PC-3 (cell line): ENCODE results near the gene TRABD. TPM values are rescaled to one million over a fixed set of nuclear protein-coding genes. Genes with fewer than 3 reads are reported as not detected.

ENCODE experiments used
- ATAC-seq: fragments of 200-7000 bp; cut with Tn5 transposase; 2 replicates; pipeline ENCODE4 v1.9.1; 2020; ENCODE audit warnings: mild to moderate bottlenecking, moderate library complexity
- BruUV-seq: library from RNA; stranded (reverse); fragments of 400-500 nt; replicated peaks from 2 replicates; lab custom pipeline; 2021; lab: Mats Ljungman, UMichigan
- CTCF ChIA-PET: fragments of 300-600 bp; sonication (Branson Sonifier 250); formaldehyde crosslinking; loops from one replicate; lab custom pipeline; 2022; ENCODE audit warnings: antibody characterized with exemption; lab: Charles Lee
- POLR2A ChIA-PET: fragments of 300-600 bp; sonication (Branson Sonifier 250); formaldehyde crosslinking; loops from one replicate; lab custom pipeline; 2022; ENCODE audit warnings: antibody characterized with exemption; ENCODE audit not compliant: unreplicated experiment; lab: Charles Lee
- DNase-seq: peaks from one replicate; pipeline ENCODE4 v3.0.0-alpha.2; 2015
- H2AFZ ChIP-seq: fragments of 300-600 bp; sonication (generic); 2 replicates; pipeline ENCODE4 v1.6.0; 2016; ENCODE audit warnings: antibody characterized with exemption, low read length
- H3F3A ChIP-seq: fragments of 300-600 bp; sonication (generic); one replicate; pipeline ENCODE4 v1.6.0; 2017; ENCODE audit warnings: antibody characterized with exemption, low read length, control low read depth, mild to moderate bottlenecking; ENCODE audit not compliant: unreplicated experiment
- H3K27ac ChIP-seq: fragments of 300-600 bp; sonication (generic); 2 replicates; pipeline ENCODE4 v1.5.1; 2016; ENCODE audit warnings: mild to moderate bottlenecking, low read length
- H3K27me3 ChIP-seq: fragments of 300-600 bp; sonication (generic); 2 replicates; pipeline ENCODE4 v1.6.1; 2016; ENCODE audit warnings: low read length, mixed read lengths
- H3K36me3 ChIP-seq: fragments of 300-600 bp; sonication (generic); 2 replicates; pipeline ENCODE4 v1.6.1; 2016; ENCODE audit warnings: low read depth, mixed run types, low read length, mixed read lengths
- H3K4me1 ChIP-seq: fragments of 300-600 bp; sonication (generic); 2 replicates; pipeline ENCODE4 v1.5.1; 2016; ENCODE audit warnings: low read length; ENCODE audit not compliant: insufficient read depth
- H3K4me2 ChIP-seq: fragments of 300-600 bp; sonication (generic); 2 replicates; pipeline ENCODE4 v1.6.0; 2016; ENCODE audit warnings: low read length
- H3K4me3 ChIP-seq: fragments of 300-600 bp; sonication (generic); 2 replicates; pipeline ENCODE4 v1.5.1; 2016; ENCODE audit warnings: mild to moderate bottlenecking, low read length, mixed read lengths
- H3K79me2 ChIP-seq: fragments of 300-600 bp; sonication (generic); 2 replicates; pipeline ENCODE4 v1.6.1; 2017; ENCODE audit warnings: low read length, mixed read lengths
- H3K9ac ChIP-seq: fragments of 300-600 bp; sonication (generic); 2 replicates; pipeline ENCODE4 v1.6.0; 2016; ENCODE audit warnings: mild to moderate bottlenecking, low read length
- H3K9me2 ChIP-seq: fragments of 300-600 bp; sonication (generic); replicated peaks from 2 replicates; pipeline ENCODE4 v1.6.1; 2016; ENCODE audit warnings: mixed run types, low read length, mixed read lengths
- H3K9me3 ChIP-seq: fragments of 300-600 bp; sonication (generic); 2 replicates; pipeline ENCODE4 v1.6.1; 2016; ENCODE audit warnings: low read length, mixed read lengths
- H4K20me1 ChIP-seq: fragments of 300-600 bp; sonication (generic); 2 replicates; pipeline ENCODE4 v1.6.1; 2016; ENCODE audit warnings: low read length, mixed read lengths
- EZH2 ChIP-seq: fragments of 300-600 bp; sonication (generic); IDR thresholded peaks from one replicate; pipeline ENCODE4 v1.6.1; 2017; ENCODE audit warnings: antibody characterized with exemption, mild to moderate bottlenecking, low read length; ENCODE audit not compliant: unreplicated experiment
- EZH2phosphoT487 ChIP-seq: fragments of 300-600 bp; sonication (generic); IDR thresholded peaks from 2 replicates; pipeline ENCODE4 v1.6.1; 2018; ENCODE audit warnings: mild to moderate bottlenecking, antibody characterized with exemption, low read length, borderline replicate concordance
- intact Hi-C: fragments of 100-400 bp; cut with micrococcal nuclease; formaldehyde crosslinking; loops from 2 replicates; pipeline ENCODE4 v1.9.0; 2023
- total RNA-seq: library from RNA; depleted of rRNA; stranded (reverse); fragments of >200 nt; gene quantifications from 2 replicates; pipeline ENCODE4 v1.2.3, GENCODE V29; 2014
- TF ChIP-seq, protein P1 (sequence below): fragments of 300-600 bp; sonication (generic); conservative IDR thresholded peaks from 2 replicates; pipeline ENCODE4 v1.5.1; 2017; ENCODE audit warnings: antibody characterized with exemption, low read depth, mild to moderate bottlenecking, low read length

TRABD gene
- total RNA-seq, 1 experiment from 2014 or later, result 53.4 TPM

DNA sequence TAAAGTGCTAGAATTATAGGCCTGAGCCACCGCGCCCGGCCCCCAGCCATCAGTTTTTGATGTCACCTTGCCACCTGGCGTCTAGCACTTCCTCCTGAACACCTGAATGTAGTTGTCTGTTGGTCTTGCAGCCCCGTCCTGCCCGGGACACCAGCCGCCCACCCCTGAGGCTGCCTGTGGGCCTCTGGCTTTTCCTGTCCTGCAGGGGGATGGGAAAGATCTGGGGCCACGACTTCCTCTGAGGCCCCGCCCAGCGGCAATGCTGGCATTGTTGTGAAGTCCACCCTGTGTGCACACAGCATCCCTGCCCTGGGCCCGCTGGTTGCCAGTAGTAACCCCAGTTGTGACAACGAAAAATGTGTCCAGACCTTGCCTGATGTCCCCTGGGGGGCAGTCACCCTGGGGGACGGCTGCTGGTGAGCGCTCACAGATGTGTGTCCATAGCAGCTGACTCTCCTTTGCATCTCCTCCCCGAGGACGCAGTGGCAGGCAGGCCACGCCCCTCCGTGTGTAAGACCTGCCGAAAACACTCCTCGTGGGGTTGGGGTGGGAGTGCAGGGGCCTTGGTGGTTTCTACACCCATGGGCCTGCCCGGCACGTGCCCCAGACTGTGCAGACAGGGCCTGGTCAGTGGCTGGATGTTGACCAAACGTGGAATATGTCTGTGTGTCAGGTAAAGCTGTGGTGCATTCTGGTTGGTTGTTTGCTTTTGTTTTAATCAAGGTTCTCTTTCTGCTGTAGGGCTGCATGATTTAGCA lies 21.8 kb downstream of the TRABD start:
- TF ChIP-seq EZH2phosphoT487, result no peak
- TF ChIP-seq, protein P1, sequence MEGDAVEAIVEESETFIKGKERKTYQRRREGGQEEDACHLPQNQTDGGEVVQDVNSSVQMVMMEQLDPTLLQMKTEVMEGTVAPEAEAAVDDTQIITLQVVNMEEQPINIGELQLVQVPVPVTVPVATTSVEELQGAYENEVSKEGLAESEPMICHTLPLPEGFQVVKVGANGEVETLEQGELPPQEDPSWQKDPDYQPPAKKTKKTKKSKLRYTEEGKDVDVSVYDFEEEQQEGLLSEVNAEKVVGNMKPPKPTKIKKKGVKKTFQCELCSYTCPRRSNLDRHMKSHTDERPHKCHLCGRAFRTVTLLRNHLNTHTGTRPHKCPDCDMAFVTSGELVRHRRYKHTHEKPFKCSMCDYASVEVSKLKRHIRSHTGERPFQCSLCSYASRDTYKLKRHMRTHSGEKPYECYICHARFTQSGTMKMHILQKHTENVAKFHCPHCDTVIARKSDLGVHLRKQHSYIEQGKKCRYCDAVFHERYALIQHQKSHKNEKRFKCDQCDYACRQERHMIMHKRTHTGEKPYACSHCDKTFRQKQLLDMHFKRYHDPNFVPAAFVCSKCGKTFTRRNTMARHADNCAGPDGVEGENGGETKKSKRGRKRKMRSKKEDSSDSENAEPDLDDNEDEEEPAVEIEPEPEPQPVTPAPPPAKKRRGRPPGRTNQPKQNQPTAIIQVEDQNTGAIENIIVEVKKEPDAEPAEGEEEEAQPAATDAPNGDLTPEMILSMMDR, result no peak
- no peak for TF ChIP-seq EZH2
- H2AFZ ChIP-seq, result no peak overlapping the region
- intact Hi-C loops, result no loop called here
- H3K4me1 ChIP-seq, result no peaks in the 10 kb centered on the region
- DNase-seq, result no peak
- H3K79me2 ChIP-seq, result peaks cover 13% of the 10 kb centered on the region
- no peak overlapping the region for H3K4me2 ChIP-seq
- H3K4me3 ChIP-seq, result no peak overlapping the region
- no TSS peak for BruUV-seq
- H3F3A ChIP-seq, result no peaks in the 10 kb centered on the region
- no peaks in the 10 kb centered on the region for H3K9me2 ChIP-seq
- ChIA-PET CTCF (interaction anchor here (0.6 kb wide), 1 partner anchor 29 kb away, joined by 3 read pairs; no protein-coding TSS in a partner anchor), POLR2A (no interaction called here)
- no peaks in the 10 kb centered on the region for H4K20me1 ChIP-seq
- no peaks in the 10 kb centered on the region for H3K27me3 ChIP-seq
- no peak overlapping the region for H3K9ac ChIP-seq
- no peaks in the 10 kb centered on the region for H3K9me3 ChIP-seq
- ATAC-seq, result no peak
- H3K27ac ChIP-seq, result no peak overlapping the region
- H3K36me3 ChIP-seq, result no peaks in the 10 kb centered on the region; the same call in 1 of the 2 replicates

DNA sequence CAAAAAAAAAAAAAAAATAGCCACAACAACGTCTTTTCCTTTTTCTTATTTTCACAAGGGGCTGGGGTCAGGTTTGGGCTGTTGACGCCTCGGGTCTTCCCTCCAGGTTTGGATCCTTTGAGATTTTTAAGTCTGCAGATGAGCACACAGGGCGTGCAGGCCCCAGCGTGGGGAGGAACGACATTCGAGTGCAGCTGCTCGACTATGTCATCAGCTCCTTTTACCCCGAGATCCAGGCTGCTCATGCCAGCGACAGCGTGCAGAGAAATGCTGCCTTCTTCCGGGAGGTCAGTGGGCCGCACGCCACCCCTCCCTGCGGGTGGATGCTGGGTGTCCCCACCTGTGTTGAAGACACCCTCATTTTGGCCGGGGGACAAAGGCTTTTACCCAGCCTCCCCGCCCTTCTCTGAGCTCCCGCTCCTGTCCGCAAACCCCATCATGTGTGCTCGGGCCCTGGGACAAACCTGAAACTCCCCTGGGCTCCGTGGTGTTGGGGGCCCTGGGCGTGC lies 22.8 kb downstream of the TRABD start:
- BruUV-seq, result no TSS peak
- Histone ChIP-seq H3K9me3 (no peaks in the 10 kb centered on the region), H3K36me3 (no peaks in the 10 kb centered on the region; the same call in 1 of the 2 replicates), H3K4me1 (no peaks in the 10 kb centered on the region), H3K9ac (no peak overlapping the region), H3K27ac (no peak overlapping the region), H4K20me1 (no peaks in the 10 kb centered on the region), H3F3A (no peaks in the 10 kb centered on the region), H3K4me3 (no peak overlapping the region), H3K27me3 (no peaks in the 10 kb centered on the region), H3K9me2 (no peaks in the 10 kb centered on the region), H3K4me2 (no peak overlapping the region), H3K79me2 (peaks cover 4% of the 10 kb centered on the region; the same call in 1 of the 2 replicates), H2AFZ (no peak overlapping the region)
- ATAC-seq (no peak), DNase-seq (no peak)
- TF ChIP-seq, protein P1, result no peak
- TF ChIP-seq EZH2 (no peak), EZH2phosphoT487 (no peak)
- intact Hi-C loops, result no loop called here
- ChIA-PET POLR2A (no interaction called here), CTCF (no interaction called here)
